GM21423 (cell line): ENCODE measurements around the gene MKNK2.
"Not testable (repeated sequence)": the region's sequence is repeated elsewhere in the genome, so short reads cannot be mapped to it uniquely, and the experiment has no call there.

ENCODE experiments used
- ATAC-seq: cut with Tn5 transposase; IDR thresholded peaks from one replicate; pipeline ENCODE4 v1.9.1; 2021; ENCODE audit warnings: mild to moderate bottlenecking, moderate library complexity; ENCODE audit not compliant: unreplicated experiment

The MKNK2 gene

DNA sequence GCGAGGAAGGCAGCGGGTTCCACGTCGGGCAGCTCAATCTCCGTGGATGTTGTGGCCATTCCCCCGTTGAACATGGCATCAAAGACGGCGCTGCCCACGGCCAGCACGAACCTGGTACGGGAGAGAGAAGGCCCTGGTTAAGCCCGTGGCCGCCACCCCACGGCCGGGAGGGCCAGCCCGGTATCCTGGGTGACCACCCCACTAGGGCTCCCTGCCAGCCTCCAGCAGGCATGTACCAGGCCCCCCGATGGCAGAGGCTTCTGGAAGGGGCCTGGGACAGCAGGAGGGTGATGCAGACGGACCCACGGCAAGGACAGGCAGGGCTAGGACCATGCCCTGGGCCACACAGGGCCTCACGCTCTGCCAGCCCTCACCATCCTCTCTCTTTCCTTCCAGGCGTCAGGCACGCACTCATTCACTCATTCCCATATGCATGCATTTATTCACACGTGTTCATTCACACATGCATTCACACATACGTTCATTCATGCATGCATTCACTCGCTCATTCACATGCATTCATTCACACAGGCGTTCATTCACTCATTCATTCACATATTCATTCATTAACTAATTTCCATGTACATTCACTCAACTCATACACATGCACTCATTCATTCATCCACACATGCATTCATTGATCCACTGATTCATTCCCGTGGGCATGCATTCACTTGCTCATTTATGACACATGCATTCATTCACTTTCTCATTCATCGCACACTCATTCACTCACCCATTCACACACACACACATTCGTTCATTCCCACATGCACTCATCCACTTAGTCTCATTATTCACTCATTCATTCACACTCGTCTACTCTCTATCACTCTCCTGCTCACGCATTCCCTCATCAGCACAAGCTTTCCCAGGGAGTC lies 53.5 kb downstream of the MKNK2 start:
- no peak for ATAC-seq

DNA sequence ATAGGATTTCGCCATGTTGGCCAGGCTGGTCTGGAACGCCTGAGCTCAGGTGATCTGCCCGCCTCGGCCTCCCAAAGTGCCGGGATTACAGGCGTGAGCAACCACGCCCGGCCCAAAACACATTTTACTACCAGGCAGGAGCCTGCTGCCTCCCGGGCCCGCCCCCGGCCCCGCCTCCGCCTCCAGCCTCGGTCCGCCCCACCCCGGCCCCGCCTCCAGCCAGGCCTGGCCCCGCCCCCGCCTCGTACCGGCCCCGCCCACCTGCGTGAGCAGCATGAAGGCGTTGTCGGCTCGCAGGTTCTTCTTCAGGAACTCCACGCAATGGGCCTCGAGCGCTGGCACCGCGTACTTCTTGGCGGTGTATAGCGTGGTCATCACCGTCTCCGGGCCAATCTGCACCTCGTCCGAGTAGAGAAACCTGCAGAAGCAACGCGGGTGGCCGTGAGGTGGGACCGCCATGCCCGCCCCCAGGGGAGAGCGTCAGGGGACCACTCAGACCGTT lies 58.2 kb downstream of the MKNK2 start:
- ATAC-seq, result no peak

DNA sequence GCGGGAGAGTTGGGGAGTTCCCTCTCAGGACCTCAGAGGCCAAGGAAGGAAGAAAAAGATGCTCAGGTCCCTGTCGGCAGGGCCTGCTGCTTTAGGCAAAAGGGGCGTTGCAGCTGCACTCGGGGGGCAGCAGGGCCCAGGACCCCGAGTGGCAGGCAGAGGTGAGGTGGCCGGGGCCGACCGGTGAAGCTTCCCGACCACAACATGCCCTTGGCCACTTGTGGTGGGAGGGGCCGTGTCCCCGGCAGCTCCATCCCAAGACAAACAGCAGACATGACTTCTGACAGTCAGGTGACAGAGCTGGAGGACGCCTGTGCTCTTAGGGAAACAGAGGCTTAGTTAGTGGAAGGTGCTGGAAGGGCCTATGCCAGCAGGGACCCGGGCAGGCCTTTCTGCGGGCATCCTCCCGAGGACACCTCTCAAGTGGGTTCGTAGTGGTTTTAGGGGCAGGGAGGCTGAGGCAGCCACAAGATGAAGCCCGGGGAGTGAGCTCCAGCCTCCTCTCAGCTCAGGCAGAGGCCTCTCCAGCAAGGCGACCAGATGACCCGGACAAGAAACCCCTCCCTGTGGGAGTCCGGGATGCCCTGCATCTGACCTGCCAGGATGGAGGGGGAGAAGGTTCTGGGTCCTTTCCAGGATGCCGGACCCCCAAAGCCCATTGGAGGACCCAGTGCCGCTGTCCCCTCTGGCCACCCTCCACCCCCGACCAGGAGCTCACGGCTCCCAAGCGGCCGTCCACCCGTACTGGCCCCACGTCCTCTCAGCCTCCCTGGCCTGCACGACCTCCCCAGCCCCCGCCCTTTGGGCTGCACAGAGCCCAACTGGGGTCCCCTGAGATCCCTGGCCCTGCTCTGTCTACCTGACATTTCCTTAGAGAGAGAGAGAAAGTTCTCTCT lies 59.8 kb downstream of the MKNK2 start:
- ATAC-seq, result no peak

DNA sequence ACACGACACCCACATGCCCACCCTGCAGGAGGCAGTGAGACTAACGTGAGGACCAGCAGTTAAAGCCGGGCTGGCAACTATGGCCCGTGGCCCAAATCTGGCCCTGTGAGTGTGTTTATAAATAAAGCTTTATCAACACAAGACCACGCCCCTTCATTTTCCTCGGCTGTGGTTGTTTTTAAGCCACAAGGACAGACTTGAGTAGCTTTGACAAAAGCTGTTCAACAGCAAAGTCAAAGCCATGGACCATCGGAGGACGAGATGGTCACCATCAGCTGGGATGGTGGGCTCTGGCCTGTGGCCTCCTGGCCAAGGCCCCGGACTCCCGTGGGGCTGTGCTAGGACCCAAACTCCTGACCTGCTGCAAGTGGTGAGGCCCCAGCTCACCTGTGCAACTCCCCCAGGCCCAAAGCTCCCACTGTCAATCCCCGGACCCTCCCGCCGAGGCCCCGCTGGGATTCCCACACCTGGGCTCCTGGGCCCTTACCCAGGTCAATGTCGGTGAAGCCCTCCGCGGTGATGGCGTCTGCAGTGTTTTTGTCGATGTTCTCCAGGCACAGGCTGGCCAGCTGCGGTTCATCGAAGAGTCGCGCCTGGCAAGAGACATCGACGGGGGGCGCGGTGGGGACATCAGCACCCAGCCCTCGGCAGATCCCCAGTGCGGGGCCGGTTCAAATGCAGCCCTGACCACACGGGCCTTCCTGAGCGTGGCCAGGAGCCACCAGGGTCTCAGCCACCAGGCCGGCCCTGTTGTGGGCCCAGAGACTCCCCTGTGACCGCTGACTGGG lies 60.6 kb downstream of the MKNK2 start:
- no peak for ATAC-seq

DNA sequence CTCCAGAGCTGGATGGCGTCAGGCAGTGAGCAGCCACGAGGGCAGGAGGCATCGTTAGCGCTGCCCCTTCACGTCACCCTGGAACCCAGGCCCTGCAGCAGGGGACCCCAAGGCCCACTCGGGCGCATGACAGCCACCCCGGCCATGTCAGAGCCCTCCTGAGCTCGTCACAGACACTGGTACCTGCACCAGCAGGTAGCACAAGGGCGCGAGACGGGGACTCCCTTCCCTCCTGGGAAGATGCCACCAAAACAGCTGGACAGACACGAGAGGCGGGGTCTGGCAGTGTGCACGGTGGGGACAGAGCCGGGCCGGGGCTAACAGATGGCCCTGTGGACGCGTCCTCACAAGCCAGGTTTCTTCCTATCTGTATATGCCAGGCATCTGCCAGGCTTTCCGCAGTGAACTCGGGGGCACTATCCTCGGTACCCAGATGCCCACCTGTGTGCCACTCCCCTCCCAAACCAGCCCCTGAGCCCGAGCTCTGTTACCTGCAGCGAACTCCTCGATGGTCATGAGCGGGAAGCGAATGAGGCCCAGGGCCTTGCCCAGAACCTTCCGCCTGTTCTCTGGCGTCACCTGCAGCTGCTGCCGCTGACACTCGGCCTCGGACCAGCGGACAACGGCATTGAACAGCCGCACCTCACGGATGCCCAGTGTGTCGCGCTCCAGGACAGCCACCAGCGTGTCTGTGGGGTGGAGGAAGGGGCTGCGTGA lies 61.4 kb downstream of the MKNK2 start:
- no peak for ATAC-seq

DNA sequence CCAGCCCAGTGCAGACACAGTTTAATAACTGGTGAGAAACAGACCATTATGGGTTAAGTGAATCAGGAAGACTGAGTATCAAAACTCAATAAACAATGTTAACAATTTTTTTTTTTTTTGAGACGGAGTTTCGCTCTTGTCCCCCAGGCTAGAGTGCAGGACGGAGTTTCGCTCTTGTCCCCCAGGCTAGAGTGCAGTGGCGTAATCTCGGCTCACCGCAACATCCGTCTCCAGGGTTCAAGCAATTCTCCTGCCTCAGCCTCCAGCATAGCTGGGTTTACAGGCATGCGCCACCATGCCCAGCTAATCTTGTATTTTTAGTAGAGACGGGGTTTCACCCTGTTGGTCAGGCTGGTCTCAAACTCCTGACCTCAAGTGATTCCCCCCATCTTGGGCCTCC lies 62.6 kb downstream of the MKNK2 start:
- not testable (repeated sequence) for ATAC-seq
